Cardiac muscle cell (in vitro differentiated cells and primary cell): Measurements from ENCODE around the gene JTB. TPM values are rescaled to one million over a fixed set of nuclear protein-coding genes. Genes with fewer than 3 reads are reported as not detected.

ENCODE experiments used
- DNase-seq, 2 donors: peaks; one replicate each; pipeline versions ENCODE4 v3.0.0 to v3.0.0-alpha.2; 2010 to 2017; ENCODE audit warnings: low read depth in 1 of 2, low spot score in 1 of 2
- H3K27ac ChIP-seq: fragments of 200-600 bp; sonication (generic); 2 replicates; pipeline ENCODE4 v1.5.1; 2016
- H3K27me3 ChIP-seq: fragments of 200-600 bp; sonication (generic); 2 replicates; pipeline ENCODE4 v1.6.0; 2016; ENCODE audit warnings: control low read depth
- H3K36me3 ChIP-seq: fragments of 200-600 bp; sonication (generic); 2 replicates; pipeline ENCODE4 v1.5.1; 2016; ENCODE audit warnings: control low read depth
- H3K4me1 ChIP-seq: fragments of 200-600 bp; sonication (generic); 2 replicates; pipeline ENCODE4 v1.8.1; 2017; ENCODE audit warnings: low read depth, mild to moderate bottlenecking, mixed run types
- H3K4me3 ChIP-seq: fragments of 200-600 bp; sonication (generic); 2 replicates; pipeline ENCODE4 v1.5.1; 2016; ENCODE audit warnings: mild to moderate bottlenecking
- H3K9me3 ChIP-seq: fragments of 200-600 bp; sonication (generic); 2 replicates; pipeline ENCODE4 v1.5.1; 2017; ENCODE audit warnings: low read depth, mild to moderate bottlenecking, control low read depth
- polyA plus RNA-seq: library from polyadenylated mRNA; unstranded; fragments of >200 nt; fragmentation: Nextera tagmentation; extraction: Ambion mirVana; gene quantifications from 2 replicates; pipeline ENCODE4 v1.2.1, GENCODE V29; 2016
- total RNA-seq: library from RNA; depleted of rRNA; stranded (reverse); fragments of >200 nt; gene quantifications from 2 replicates; pipeline ENCODE4 v1.2.3, GENCODE V29; 2016
- TF ChIP-seq, protein P1 (sequence below): IDR thresholded peaks from 2 replicates; pipeline ENCODE4 v1.5.1; 2012; ENCODE audit warnings: low read depth, mild to moderate bottlenecking, low read length

The JTB gene
- total and polyA plus RNA-seq, 2 experiments from 2014 or later = 161 to 169 TPM

DNA sequence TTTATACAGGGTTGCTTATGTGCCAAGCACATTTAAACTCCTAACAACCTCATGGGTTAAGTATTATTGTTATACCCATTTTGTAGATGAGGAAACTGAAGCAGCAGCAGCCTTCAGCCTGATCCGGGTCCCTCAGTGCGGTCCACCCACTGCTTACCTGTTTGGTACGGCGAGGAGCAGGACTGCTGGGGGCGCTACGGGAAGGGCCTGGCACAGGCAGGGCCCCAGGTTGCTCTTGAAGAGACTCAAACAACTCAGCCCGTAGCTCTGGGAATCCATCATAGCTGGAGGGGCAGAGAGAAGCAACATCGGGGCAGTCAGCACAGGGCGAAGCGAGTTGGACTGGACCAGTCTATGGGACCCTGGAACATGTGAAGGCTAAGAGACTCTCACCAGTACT lies 40.1 kb downstream of the JTB start:
- Histone ChIP-seq H3K4me1 (no peaks in the 10 kb centered on the region), H3K4me3 (no peak overlapping the region), H3K27me3 (no peaks in the 10 kb centered on the region), H3K9me3 (no peaks in the 10 kb centered on the region), H3K27ac (no peak overlapping the region), H3K36me3 (peaks cover 45% of the 10 kb centered on the region)
- no peak for DNase-seq
- TF ChIP-seq, protein P1, sequence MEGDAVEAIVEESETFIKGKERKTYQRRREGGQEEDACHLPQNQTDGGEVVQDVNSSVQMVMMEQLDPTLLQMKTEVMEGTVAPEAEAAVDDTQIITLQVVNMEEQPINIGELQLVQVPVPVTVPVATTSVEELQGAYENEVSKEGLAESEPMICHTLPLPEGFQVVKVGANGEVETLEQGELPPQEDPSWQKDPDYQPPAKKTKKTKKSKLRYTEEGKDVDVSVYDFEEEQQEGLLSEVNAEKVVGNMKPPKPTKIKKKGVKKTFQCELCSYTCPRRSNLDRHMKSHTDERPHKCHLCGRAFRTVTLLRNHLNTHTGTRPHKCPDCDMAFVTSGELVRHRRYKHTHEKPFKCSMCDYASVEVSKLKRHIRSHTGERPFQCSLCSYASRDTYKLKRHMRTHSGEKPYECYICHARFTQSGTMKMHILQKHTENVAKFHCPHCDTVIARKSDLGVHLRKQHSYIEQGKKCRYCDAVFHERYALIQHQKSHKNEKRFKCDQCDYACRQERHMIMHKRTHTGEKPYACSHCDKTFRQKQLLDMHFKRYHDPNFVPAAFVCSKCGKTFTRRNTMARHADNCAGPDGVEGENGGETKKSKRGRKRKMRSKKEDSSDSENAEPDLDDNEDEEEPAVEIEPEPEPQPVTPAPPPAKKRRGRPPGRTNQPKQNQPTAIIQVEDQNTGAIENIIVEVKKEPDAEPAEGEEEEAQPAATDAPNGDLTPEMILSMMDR = no peak

DNA sequence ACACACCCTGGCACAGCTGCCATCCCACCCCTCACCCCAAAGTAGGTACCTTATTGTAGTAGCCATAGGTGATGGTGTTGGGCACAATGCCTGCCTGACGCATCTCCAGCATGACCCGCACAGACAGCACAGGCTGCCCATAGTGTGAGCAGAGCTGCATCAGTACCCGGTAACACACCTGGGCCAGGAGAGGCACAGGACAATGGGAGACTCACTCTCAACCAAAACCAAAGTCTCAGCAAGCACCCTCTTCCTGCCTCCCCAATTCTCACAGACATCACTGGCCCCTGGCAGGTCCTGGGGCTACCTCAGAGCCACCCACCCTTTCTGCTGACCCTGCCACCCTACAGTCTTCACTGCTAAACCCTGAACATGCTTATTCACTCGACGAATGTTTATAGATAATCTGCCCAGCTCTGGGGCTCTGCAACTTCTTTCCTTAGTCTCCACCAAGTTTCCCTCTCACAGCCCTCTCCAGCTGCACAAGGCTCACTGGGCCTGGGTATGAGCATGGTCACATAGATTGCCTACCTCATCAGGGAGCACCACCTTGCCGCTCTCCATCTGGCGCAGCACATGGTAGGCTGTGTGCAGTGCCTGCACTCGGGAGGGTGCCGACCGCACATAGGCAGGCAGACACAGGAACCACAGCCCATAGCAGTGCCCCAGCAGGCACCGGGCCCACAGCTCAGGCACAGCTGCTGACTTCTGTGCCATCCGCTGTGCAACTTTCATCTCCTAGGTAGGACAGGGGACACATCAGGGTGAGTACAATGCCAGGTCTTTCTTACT lies 41.3 kb downstream of the JTB start:
- DNase-seq = no peak
- Histone ChIP-seq H3K4me1 (no peaks in the 10 kb centered on the region), H3K27ac (no peak overlapping the region), H3K36me3 (peaks cover 43% of the 10 kb centered on the region), H3K4me3 (no peak overlapping the region), H3K27me3 (no peaks in the 10 kb centered on the region), H3K9me3 (no peaks in the 10 kb centered on the region)
- TF ChIP-seq, protein P1 = no peak

DNA sequence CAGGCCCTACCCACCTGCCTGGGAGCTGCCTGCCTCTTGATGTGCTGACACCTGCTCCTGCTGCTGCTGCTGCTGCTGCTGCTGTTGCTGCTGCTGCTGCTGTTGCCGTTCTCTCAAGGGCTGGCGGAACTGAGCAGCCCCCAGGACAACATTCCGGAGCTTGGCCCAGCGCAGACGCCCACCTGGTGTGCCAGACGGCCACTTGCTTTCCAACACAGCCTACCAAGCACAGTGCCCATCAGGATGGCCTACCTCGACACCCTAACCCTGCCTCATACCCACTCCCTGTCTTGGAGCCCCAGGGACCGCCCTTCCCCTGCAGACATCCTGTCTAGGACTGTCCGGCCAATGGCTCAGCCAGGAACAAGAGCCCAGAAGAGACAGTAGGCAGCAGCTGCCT lies 42.7 kb downstream of the JTB start:
- Histone ChIP-seq H3K4me3 (no peak overlapping the region), H3K9me3 (no peaks in the 10 kb centered on the region), H3K27me3 (no peaks in the 10 kb centered on the region), H3K4me1 (no peaks in the 10 kb centered on the region), H3K27ac (no peak overlapping the region), H3K36me3 (peaks cover 43% of the 10 kb centered on the region)
- TF ChIP-seq, protein P1 = no peak
- DNase-seq = no peak

DNA sequence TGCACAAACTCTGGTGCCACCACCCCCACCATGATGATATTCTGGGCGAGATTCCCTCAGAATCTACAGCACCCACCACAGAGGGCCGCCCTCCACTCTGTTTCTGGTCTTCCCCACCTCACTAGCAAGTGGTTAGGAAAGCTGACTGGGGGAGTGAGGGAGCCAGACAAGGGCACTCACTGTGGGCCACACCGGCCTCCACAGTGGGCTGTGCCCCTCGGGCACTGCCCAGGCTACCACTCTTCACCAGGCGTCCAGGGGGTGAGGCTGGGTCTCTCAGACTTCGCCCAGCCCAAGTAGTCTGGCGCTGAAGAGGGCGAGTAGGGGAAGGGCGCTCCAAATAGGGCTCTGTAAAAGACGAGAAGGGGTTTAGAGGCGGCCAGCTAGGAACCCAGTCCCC lies 43.5 kb downstream of the JTB start:
- no peak for DNase-seq
- TF ChIP-seq, protein P1 = no peak
- H3K4me3 ChIP-seq = no peak overlapping the region
- H3K36me3 ChIP-seq = peaks cover 43% of the 10 kb centered on the region
- H3K27ac ChIP-seq = no peak overlapping the region
- no peaks in the 10 kb centered on the region for H3K27me3 ChIP-seq
- H3K4me1 ChIP-seq = no peaks in the 10 kb centered on the region
- H3K9me3 ChIP-seq = no peaks in the 10 kb centered on the region

DNA sequence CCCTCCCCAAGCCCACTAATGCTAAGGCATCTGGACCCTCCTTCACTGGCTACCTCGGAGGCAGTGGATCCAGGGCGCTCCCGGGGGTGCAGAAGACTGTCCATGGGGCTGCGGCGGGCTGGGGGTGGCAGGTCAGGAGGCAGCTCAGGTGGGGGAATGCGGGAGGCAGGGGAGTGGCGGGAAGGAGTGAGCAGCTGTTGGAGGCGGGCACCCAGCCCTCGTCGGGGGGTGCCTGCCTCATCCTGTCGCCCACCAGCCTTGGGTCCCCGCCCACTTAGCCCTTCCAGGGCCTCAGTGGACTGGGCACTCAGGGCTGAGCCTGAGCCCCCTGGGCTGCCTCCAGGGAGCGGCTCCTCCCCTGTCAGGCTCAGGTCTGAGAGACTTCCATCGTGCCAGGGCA lies 44.0 kb downstream of the JTB start:
- Histone ChIP-seq H3K4me1 (no peaks in the 10 kb centered on the region), H3K4me3 (no peak overlapping the region), H3K36me3 (peaks cover 43% of the 10 kb centered on the region), H3K9me3 (no peaks in the 10 kb centered on the region), H3K27me3 (no peaks in the 10 kb centered on the region), H3K27ac (no peak overlapping the region)
- no peak for DNase-seq
- TF ChIP-seq, protein P1 = no peak
